NK-92 (cell line): ENCODE data around the gene LTK.

ENCODE experiments used
- DNase-seq: peaks from one replicate; lab custom pipeline; 2025; ENCODE audit not compliant: unreplicated experiment; lab: John Stamatoyannopoulos, UW

The LTK gene

GRCh38 chr15:41530363-41530956, 16.8 kb upstream of the LTK start:
- DNase-seq = no peak

GRCh38 chr15:41523097-41523496, 9.5 kb upstream of the LTK start:
- DNase-seq = no peak

GRCh38 chr15:41521614-41522013, 8.0 kb upstream of the LTK start:
- DNase-seq = no peak

DNA sequence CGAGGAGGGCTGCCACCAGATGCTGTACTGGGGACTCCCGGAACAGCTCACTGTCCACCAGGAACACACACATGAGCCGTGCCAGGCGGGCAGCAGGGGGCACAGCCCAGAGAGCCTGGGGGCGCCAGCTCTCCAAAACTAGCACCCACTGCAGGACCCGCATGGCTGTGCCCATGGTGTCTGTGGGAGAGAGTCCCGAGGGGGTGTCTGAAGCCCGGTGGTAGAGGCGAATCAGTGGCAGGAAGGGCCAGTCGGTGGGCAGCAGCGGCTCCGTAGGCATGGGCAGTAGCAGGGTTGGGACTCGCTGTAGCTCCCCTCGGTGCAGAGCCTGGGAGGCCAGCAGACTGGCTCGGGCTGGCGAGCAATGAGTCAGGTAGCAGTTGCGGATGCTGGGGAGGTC, 7.0 kb upstream of the LTK start:
- no peak for DNase-seq

DNA sequence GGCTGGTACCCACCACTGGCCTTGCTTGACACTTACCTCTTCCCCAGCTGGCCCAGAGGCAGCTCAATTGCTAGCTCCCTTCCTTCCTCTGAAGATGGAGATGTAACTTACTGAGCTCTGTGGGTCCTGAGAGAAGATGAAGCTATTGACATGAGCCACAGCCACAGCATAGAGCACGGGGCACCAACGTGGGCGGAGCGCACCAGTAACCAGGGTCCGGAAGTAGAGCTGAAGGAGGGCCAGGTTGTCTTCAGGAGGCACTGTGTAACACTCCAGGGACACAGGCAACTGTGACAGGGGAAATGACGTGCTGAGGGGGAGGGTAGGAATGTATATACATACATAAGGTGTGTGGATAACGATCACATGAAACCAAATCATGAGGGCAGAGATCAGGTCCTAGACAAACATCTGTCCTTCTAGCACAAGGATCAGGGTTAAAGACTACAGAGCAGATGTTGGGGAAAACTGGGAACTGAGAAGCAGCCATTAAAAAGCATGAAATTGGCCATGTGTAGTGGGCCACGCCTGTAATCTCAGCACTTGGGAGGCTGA, 4.3 kb upstream of the LTK start:
- no peak for DNase-seq

DNA sequence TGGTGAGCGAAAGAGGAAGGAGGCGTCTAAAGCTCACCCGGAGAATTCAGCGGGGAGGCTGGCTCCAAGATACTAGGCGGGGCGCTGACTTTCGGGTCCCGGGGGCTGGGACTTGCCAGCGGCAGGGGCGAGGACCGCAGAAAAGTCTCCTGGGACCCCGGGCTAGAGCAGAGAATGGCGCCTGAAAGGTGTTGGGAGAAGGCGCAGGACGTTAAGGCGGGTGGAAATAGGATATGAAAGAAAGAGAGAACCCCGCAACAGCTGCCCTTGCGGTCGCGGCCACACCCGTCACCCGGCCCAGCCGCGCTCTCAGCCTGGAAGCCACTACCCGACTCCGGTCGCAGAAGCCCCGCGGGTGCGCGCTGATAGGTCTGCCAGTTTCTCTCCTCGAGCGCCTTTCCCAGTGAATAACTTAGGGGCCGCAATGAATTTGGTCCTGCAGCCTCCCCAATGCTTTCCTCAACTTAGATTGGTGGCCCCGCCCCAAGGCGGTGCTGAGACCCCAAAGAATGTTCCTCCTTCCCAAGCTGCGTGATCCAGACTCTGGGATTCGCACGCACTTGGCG, 604 bp downstream of the LTK start:
- DNase-seq = no peak

DNA sequence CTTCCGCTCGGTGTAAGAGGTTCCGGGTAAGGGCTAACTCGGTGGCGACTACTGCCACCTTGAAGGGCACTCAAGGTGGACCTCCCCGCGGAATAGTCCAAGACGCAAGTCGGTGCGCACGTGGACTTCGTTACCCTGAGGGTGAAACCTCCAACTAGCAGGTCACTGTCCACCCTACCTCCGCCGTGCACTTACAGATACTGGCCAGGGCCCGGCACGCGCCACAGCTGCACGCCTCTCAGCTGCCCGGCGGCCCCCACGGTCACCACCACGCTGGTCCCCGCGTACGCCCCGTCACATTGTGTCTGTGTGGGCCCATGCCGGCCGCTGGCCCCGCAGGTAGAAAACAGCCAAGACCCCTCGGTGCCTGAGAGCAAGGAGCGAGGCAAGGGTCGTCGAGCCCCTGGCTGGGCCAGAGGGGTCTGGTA, 1.1 kb downstream of the LTK start:
- no peak for DNase-seq

DNA sequence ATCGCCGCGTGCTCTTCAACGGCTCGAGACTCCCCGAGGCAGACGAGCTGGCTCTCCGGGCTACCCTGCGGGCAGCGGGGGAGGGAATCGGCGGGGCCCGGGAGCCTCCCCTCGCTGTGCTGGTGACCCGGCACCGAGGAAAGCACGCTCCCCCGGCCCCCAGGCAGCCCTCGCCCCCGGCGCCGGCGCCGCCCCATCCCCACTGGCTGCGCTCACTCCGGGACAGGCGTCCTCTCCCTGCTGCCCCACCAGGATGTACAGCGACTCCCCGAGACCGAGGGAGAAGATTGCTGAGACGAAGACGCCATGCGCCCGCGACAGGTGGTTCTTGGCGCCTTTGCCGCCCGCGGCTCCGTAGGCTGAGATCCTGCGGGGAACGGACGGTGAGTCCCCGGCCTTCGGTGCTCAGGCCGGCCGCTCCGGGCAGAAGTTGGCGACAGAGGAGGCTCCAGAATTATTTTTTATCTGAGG, 1.7 kb downstream of the LTK start:
- no peak for DNase-seq

DNA sequence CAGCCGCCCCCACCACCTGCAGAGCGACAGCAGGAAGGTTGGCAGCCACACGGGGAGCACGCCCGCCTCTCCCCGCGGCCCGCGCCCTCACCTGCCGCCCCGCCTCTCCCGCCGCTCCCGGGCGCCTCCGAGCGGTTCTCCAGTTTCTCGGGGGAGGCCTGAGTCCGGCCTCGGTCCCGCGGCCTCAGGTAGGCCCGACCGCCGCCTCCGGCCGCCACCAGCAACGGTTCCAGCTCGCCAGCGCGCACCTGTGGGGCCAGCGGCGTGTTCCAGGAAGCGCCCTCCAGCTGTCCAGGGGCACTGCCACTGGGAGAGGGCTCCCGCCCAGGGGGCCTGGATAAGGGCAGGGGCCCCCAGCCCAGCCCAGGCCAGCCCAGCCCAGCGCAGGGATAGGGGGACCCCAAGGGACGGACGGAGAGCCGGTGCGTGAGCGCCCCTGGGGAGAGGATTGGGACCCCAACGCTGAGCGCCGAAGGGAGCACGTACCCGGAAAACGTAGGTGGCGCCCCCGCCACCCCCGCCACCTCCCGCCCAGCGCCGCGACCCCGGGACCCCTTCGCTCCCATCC, 2.2 kb downstream of the LTK start:
- DNase-seq = no peak

GRCh38 chr15:41510728-41511127, 2.9 kb downstream of the LTK start:
- DNase-seq = no peak

GRCh38 chr15:41507820-41508290, 5.8 kb downstream of the LTK start:
- DNase-seq = no peak

DNA sequence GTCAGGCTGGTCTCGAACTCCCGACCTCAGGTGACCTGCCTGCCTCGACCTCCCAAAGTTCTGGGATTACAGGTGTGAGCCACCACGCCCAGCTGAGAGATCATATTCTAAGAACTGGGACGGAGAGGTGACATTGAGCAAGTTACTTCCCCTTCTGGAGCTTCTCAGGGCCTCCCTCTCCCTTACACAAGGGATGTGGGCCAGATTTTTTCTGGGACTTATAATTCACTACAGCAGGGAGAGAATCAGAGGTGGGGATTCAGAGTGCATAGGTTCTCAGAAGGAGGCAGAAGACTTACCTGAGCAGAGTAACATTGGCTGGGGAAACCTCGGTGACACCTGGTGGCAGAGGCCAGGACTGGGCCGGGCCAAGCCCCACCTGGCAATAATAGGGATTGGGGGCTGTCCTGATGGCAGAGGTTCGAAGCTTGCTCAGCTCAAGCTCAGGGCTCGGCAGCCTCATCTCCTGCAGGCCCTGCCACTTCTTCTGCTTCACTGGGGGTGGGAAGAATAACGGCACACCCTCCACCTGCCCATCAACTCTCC, 6.8 kb downstream of the LTK start:
- no peak for DNase-seq

GRCh38 chr15:41505776-41506175, 7.9 kb downstream of the LTK start:
- DNase-seq = no peak

DNA sequence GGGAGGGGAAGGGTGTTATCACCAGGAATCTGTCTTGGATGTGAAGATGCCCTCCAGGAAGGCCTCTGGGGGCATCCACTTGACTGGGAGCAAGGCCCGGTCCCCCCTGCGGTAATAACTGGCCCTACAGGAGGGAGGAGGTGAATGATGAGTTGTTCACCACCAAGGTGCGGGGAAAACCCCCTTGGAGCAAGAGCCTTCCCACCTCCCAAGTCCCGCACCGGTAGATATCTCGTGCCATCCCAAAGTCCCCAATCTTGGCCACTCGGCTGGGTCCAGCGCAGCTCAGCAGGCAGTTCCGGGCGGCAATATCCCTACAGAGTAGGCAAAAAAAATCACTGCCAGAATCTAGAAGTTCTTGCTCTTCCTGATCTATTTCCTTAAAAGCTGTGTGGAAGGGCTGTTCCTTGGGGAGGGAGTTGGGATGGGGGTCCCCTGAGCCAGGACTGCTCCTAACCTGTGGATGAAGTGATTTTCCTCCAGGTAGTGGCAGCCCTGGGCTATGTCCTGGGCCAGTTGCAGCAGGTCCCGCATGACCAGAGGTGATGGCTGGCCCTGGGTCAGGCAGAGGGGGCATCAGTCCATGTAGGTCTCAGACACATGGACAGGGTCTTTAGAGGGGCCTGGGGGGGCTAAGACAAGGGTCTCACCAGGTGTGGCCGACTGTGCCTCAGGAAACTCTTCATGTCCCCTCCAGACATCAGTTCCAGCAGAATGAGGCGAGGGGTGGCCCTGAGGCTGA, 8.7 kb downstream of the LTK start:
- no peak for DNase-seq

GRCh38 chr15:41503669-41504010, 10.0 kb downstream of the LTK start:
- DNase-seq = no peak

DNA sequence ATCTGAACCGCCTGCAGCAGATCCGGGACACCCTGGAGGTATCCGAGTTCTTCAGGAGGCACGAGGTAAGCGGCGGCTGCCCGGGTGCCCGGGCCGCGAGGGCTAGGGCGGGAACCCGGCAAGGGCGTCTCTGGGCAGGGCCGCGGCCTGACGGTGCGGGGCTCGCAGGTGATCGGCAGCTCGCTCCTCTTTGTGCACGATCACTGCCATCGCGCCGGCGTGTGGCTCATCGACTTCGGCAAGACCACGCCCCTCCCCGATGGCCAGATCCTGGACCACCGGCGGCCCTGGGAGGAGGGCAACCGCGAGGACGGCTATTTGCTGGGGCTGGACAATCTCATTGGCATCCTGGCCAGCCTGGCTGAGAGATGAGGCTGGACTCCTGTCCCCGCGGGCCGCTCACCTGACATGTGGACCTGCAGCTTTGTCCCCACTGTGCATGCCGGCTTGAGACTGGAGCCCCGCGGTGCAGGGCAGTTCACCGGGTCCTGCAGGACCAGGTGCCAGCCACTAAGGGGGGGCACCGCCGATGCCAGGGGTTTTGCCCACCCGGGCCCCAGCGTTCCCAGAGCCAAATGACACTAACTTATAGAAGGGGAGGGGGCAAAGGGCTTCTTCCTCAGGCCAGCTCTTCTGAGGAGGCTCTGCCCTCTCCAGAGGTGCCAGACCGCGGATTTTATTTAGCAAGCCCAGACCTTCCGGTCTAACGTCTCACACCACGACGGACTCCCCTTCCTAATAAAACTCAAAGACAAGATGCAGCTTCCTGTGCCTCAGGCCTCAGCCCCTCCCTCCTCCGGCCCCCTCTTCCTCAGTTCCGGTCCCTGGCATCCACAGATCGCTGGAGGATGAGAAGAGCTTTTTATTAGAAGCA, 10.6 kb downstream of the LTK start:
- DNase-seq = no peak

GRCh38 chr15:41501931-41502794, 11.5 kb downstream of the LTK start:
- no peak for DNase-seq

- DNase-seq = no peak
Measured at GRCh38 chr15:41501191-41501917, 12.3 kb downstream of the LTK start.
